Lung (tissue), 12 donors: ENCODE measurements around the gene ACTA2. TPM values are rescaled to one million over a fixed set of nuclear protein-coding genes. Genes with fewer than 3 reads are reported as not detected.

Experiments
- ATAC-seq: fragments of 200-7000 bp; cut with Tn5 transposase; one replicate; pipeline ENCODE4 v1.9.1; 2020; ENCODE audit warnings: moderate number of reproducible peaks; ENCODE audit not compliant: insufficient read depth, low FRiP score
- DNase-seq, 3 donors: peaks; one replicate each; pipeline ENCODE4 v3.0.0-alpha.2; 2013 to 2017
- H3K27ac ChIP-seq, 2 donors: one replicate each; pipeline ENCODE4 v1.5.1; 2013; ENCODE audit warnings: mild to moderate bottlenecking in 2 of 2, moderate library complexity in 2 of 2, control low read depth in 1 of 2, inconsistent platforms in 1 of 2, low read depth in 1 of 2, low read length in 1 of 2
- H3K27me3 ChIP-seq, 3 donors: one replicate each; pipeline ENCODE4 v1.5.1; 2013; ENCODE audit warnings: low read length in 2 of 3; ENCODE audit not compliant: control insufficient read depth in 3 of 3, insufficient read depth in 3 of 3
- H3K36me3 ChIP-seq, 4 donors: one replicate each; pipeline ENCODE4 v1.5.1; 2013; ENCODE audit warnings: low read length in 4 of 4, mild to moderate bottlenecking in 1 of 4, moderate library complexity in 1 of 4; ENCODE audit not compliant: control insufficient read depth in 4 of 4, insufficient read depth in 4 of 4
- H3K4me1 ChIP-seq, 5 donors: one replicate each; pipeline ENCODE4 v1.5.1; 2013; ENCODE audit warnings: low read length in 5 of 5, mild to moderate bottlenecking in 2 of 5, moderate library complexity in 1 of 5; ENCODE audit not compliant: control insufficient read depth in 5 of 5, insufficient read depth in 5 of 5
- H3K4me3 ChIP-seq: one replicate; pipeline ENCODE4 v1.5.1; 2013; ENCODE audit warnings: mild to moderate bottlenecking, control low read depth, moderate library complexity
- H3K9ac ChIP-seq, 2 donors: one replicate each; pipeline ENCODE4 v1.5.1; 2013; ENCODE audit warnings: low read length in 2 of 2, control low read depth in 1 of 2; ENCODE audit not compliant: insufficient read depth in 1 of 2
- H3K9me3 ChIP-seq, 4 donors: one replicate each; pipeline ENCODE4 v1.5.1; 2013; ENCODE audit warnings: low read length in 3 of 4, mild to moderate bottlenecking in 1 of 4, moderate library complexity in 1 of 4; ENCODE audit not compliant: control insufficient read depth in 4 of 4, insufficient read depth in 3 of 4
- WGBS, 2 donors: extraction: QIAGEN DNeasy Blood & Tissue Kit; methylation state at CpG; one replicate each; pipeline ENCODE4 v1.1.7; 2013; 5-methylcytosine and 5-hydroxymethylcytosine counted together
- polyA plus RNA-seq, 2 donors: library from polyadenylated mRNA; stranded (reverse); fragments of 200-250 nt; gene quantifications; one replicate each; pipeline ENCODE4 v1.2.1, GENCODE V29; 2013
- total RNA-seq, 2 donors: library from RNA; depleted of rRNA in 1 of 2; stranded (reverse); fragments of >200 nt in 1 of 2; gene quantifications; one replicate each; pipeline ENCODE4 v1.2.1, GENCODE V29; 2014 to 2021
- TF ChIP-seq, protein P1 (sequence below): IDR thresholded peaks from 2 replicates; pipeline ENCODE4 v1.5.1; 2012; ENCODE audit warnings: mild to moderate bottlenecking; ENCODE audit errors: control extremely low read depth, extremely low read depth
- donor health status: control.
- donor health status: control.
- donor health status: Bipolar disorder and iron deficiency.
- donor health status: healthy.
- donor health status: DM: yes; HTN: yes; CAD: no.

ACTA2 gene
- total and polyA plus RNA-seq, 4 donors = 186 to 485 (median 249) TPM

DNA sequence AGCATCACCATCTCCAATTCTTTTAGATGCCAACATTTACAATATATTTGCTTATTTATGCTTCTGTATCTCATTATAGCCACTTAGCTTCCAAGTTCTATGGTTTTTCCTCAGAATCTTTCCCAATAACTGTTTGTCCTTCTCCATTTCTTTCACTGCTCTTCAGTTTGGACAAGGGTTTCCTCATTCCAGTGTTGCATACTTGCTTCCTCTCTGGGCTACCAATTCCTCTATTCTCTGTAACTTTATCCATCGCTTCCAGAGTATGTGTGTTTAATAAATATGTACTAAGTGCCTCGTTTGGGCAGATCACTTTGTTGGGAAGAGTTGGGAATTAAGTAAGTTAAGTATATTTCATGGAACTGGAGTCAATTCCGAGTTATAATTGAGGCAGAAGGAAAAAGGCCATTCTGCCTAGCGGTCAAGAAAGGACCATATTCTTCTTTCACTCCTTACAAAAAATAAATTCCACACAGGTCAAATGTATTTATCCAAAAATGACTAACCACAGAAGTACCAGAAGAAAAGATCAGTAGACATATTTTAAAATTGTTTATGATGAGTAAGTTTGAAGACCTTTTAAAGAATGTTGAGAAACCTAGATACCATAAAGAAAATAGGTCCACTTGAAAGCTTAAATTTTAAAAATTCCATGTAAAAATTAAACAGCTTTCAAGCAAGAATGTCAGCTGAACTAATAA lies 61.7 kb downstream of the ACTA2 start:
- Histone ChIP-seq H3K36me3 (no peaks in the 10 kb centered on the region), H3K27me3 (no peaks in the 10 kb centered on the region), H3K4me3 (no peak overlapping the region), H3K9me3 (no peaks in the 10 kb centered on the region), H3K9ac (no peak overlapping the region), H3K27ac (no peak overlapping the region), H3K4me1 (peaks cover 0 to 29% (median 3%) of the 10 kb centered on the region in 5 donors)
- WGBS, 2 donors = 69 to 82% methylated on average over 4 of the region's 4 CpGs
- DNase-seq (peak in 1 of 3 donors; percentile 1), ATAC-seq (no peak)
- TF ChIP-seq, protein P1, sequence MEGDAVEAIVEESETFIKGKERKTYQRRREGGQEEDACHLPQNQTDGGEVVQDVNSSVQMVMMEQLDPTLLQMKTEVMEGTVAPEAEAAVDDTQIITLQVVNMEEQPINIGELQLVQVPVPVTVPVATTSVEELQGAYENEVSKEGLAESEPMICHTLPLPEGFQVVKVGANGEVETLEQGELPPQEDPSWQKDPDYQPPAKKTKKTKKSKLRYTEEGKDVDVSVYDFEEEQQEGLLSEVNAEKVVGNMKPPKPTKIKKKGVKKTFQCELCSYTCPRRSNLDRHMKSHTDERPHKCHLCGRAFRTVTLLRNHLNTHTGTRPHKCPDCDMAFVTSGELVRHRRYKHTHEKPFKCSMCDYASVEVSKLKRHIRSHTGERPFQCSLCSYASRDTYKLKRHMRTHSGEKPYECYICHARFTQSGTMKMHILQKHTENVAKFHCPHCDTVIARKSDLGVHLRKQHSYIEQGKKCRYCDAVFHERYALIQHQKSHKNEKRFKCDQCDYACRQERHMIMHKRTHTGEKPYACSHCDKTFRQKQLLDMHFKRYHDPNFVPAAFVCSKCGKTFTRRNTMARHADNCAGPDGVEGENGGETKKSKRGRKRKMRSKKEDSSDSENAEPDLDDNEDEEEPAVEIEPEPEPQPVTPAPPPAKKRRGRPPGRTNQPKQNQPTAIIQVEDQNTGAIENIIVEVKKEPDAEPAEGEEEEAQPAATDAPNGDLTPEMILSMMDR = no peak

DNA sequence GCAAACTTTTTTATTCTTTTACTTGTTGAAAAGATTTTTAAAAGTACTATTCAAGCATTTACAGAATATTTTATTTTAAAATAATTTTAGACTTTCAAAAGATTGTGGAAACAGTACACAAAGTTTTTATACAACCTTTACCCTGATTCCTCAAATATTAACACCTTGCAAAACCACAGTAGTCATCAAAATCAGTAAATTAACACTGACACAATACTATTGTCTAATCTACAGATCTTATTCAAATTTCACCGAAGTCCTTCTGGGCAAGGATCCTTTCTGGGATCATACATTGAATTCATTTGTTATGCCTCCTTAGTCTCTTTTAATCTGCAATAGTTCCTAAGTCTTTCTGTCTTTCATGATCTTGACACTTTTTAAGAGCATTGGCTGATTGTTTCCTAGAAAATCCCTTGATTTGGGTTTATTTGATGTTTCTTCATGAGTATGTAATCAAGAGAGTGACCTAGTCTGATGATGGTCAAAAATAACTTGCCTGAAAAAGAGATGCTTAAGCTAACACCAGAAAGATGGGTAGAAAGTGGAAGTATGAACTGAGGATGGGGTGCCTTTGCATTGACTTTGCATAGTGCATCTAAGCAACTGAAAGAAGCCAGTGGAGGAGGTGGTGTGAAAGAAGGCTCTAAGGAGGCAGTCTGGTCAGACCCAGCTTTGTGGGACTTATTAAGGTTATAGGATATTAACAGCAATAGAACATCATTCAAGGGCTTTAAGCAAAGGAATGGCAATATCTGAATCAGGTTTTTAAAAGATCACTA lies 62.8 kb downstream of the ACTA2 start:
- Histone ChIP-seq H3K9me3 (no peaks in the 10 kb centered on the region), H3K36me3 (no peaks in the 10 kb centered on the region), H3K4me3 (no peak overlapping the region), H3K27me3 (no peaks in the 10 kb centered on the region), H3K9ac (no peak overlapping the region), H3K4me1 (peaks cover 0 to 29% (median 3%) of the 10 kb centered on the region in 5 donors), H3K27ac (no peak overlapping the region)
- 82 to 98% methylated on average over 1 of the region's 1 CpG for WGBS, 2 donors
- DNase-seq (peak in 1 of 3 donors; percentile 3), ATAC-seq (no peak)
- TF ChIP-seq, protein P1 = no peak

DNA sequence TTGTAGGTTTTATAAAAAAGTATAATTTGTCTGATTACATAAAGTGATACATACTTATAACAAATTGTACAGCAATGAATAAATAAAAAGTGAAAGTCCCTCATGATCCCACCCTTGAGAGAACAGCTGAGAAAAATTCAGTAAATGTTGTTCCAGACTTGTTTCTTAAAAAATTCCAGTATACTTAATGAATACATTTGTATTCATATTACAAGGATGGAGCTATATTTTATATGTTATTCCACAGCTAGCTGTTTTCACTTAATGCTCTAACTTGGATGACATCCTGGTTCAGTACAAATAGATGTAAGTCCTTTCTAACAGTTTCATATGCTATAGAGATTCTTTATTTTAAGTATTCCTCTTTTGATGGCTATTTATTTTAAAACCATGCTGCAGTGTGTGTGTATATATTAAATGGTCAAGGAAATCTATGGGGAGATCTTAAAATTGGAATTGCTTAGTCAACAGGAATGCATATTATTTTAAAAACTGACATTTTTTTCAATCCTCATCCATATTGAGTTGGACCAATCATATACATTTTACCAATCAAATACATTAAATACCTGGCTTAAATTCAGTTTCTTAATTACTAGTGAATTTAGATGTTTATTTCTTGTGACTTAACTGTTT lies 63.6 kb downstream of the ACTA2 start:
- Histone ChIP-seq H3K9me3 (no peaks in the 10 kb centered on the region), H3K4me3 (no peak overlapping the region), H3K9ac (no peak overlapping the region), H3K27ac (no peak overlapping the region), H3K36me3 (no peaks in the 10 kb centered on the region), H3K27me3 (no peaks in the 10 kb centered on the region), H3K4me1 (peaks cover 0 to 36% (median 3%) of the 10 kb centered on the region in 5 donors)
- TF ChIP-seq, protein P1 = no peak
- no peak for ATAC-seq
- DNase-seq = peak in 2 of 3 donors; percentile 63 to 72
